ENCODE data around the gene CENPC.
"Not testable (repeated sequence)": the region's sequence is repeated elsewhere in the genome, so short reads cannot be mapped to it uniquely, and the experiment has no call there.

Gene CENPC

DNA sequence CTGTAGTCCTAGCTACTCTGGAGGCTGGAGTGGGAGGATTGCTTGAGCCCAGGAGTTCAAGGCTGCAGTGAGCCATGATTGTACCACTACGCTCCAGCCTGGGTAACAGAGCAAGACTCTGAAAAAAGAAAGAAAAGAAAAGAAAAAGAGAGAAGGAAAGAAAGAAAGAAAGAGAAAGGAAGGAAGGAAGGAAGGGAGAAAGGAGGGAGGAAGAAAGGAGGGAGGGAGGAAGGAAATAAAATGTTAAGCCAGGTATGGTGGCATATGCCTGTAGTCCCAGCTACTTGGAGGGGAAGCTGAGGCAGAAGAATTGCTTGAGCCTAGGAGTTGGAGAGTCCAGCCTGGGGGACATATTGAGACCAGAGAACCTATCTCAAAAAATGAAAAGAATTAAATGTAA lies 25.2 kb upstream of the CENPC start:
- no peak overlapping the region for H3K4me3 ChIP-seq (ENCODE audit: low read length)
- TF ChIP-seq ZNF274 (IDR thresholded peaks at IDR 0.05; ENCODE audit: low read depth, low read length) = no peak

DNA sequence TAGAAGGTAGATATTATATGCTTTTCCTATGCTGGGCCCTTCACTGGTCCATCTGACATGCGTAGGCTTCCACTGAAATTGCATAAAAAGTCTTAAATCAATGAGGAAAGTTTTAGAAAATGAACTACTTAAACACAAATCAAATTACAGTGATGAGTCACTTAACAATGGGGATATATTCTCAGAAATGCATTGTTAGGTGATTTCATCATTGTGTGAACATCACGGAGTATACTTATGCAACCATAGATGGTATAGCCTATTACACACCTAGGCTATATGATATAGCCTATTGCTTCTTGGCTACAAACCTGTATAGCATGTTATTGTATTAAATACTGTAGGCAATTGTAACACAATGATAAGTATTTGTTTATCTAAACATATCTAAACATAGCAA lies 23.5 kb upstream of the CENPC start:
- H3K4me3 ChIP-seq (ENCODE audit: low read length) = no peak overlapping the region
- TF ChIP-seq ZNF274 (IDR thresholded peaks at IDR 0.05; ENCODE audit: low read depth, low read length) = no peak

DNA sequence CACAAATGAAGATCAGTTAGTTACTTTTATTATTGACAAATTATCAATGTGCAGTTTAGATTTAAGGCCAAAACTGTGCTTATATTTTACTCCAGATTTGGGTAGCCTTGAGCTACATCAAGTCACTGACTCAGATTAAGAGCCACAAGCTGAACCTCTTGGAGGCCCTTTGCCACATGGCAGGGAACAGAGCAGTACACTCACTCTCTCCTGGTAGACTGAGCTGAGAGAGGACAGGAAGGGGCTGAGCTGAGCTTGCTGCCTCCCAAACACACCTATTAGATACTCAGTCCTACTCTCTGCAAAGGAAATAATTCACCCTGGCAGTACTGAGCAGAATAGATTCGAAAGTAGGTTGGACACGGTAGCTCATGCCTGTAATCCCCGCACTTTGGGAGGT lies 21.0 kb upstream of the CENPC start:
- H3K4me3 ChIP-seq (ENCODE audit: low read length) = no peak overlapping the region

DNA sequence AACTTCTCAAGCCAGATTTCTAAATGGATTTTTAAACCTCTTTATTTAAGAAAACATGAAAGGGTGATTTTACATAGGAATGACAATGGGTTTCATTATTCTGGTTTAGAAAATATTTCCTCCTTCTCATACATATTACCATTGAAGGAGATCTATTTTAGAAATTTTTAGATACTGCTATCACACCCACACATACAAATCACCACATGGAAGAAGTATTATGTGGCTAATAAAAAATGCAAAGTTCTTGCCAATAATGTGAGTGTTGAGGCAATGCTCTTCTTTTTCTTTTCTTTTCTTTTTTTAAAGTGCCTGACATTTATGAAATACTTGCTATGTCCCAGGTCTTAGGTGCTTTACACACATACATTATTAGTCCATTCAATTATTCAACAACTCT lies 20.0 kb upstream of the CENPC start:
- no peak overlapping the region for H3K4me3 ChIP-seq (ENCODE audit: low read length)
- no peak for TF ChIP-seq ZNF274 (IDR thresholded peaks at IDR 0.05; ENCODE audit: low read depth, low read length)

More for the DNA sequence above, 21.0 kb upstream of the CENPC start:
- TF ChIP-seq ZNF274 (IDR thresholded peaks at IDR 0.05; ENCODE audit: low read depth, low read length) = no peak

DNA sequence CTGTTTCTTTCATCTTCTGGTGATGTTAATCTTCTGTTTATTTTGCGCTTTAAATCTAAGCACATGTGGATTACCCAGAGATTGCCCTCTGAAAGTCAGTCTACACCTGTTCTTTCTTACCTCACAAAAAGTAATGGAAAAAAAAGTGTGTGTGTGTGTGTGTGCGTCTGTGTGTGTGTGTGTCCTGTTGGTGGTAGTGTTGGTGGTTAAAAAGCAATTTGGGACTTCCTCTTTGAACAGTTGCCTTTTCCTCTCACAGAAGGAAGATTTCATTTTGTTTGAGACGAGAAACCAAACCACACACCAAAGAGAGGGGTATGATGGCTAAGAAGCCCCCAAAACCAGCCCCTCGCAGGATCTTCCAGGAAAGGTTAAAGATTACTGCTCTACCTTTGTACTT lies 13.2 kb upstream of the CENPC start, which contains the start of gene STAP1:
Gene STAP1 (plus strand): TSS at position 235 of the 400 bp plus-strand sequence. CDS start 83 bp downstream, at position 318.
- H3K4me3 ChIP-seq (ENCODE audit: low read length) = peak within 1 kb of the TSS; percentile 93
- TF ChIP-seq ZNF274 (IDR thresholded peaks at IDR 0.05; ENCODE audit: low read depth, low read length) = no peak

DNA sequence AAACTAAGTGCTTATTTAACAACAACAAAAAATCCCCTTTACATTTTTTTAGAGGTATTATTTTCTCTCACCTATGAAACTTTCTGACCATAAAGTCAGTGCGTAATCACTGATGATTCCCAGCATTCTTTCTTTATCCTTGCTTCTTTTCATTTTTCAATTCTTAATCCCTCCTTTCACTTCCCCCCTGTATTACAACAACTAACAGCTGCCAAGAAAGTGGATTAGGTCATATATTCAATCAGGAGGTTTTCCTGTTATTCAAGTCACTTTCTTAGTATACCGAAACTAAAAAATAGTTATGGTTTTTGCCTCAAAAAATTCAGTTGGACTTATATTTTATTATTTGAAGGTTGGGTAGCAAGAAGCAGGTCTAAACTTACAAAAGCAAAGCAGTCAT lies 11.1 kb upstream of the CENPC start:
- TF ChIP-seq ZNF274 (IDR thresholded peaks at IDR 0.05; ENCODE audit: low read depth, low read length) = no peak
- no peak overlapping the region for H3K4me3 ChIP-seq (ENCODE audit: low read length)

DNA sequence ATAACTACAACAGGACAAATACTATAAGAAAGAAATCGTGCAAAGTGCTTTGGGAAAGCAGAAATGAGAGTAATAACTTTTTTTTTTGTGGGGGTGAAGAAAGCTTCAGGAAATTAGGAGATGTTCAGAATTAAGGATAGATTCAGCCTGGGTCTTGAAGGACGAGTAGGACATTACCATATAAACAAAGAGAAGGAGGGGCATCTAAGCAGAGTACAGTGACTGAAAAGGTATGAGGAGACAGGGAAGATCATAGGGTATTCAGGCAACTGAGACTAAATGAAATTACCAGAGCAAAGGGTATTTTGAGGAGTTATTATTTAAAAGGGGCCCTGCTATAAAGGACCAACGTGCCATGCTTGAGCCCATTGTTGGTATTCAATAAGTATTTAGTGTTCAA lies 10.1 kb upstream of the CENPC start:
- no peak overlapping the region for H3K4me3 ChIP-seq (ENCODE audit: low read length)
- no peak for TF ChIP-seq ZNF274 (IDR thresholded peaks at IDR 0.05; ENCODE audit: low read depth, low read length)

DNA sequence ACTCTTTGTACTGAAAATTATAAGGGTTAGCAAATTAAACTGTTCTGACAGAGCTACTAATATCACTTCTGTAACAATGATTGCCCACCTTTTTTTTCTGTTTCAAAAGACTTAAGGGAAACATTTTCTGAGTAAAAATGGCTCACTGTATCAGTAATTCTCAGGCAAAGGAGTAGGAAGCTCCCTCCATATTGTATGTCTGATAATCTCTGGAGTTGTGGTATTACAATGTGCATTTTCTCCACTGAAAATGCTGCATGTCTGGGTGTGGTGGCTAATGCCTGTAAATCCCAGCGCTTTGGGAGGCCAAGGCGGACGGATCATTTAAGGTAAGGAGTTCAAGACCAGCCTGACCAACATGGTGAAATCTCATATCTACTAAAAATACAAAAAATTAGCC lies 8.8 kb upstream of the CENPC start:
- no peak overlapping the region for H3K4me3 ChIP-seq (ENCODE audit: low read length)
- no peak for TF ChIP-seq ZNF274 (IDR thresholded peaks at IDR 0.05; ENCODE audit: low read depth, low read length)

DNA sequence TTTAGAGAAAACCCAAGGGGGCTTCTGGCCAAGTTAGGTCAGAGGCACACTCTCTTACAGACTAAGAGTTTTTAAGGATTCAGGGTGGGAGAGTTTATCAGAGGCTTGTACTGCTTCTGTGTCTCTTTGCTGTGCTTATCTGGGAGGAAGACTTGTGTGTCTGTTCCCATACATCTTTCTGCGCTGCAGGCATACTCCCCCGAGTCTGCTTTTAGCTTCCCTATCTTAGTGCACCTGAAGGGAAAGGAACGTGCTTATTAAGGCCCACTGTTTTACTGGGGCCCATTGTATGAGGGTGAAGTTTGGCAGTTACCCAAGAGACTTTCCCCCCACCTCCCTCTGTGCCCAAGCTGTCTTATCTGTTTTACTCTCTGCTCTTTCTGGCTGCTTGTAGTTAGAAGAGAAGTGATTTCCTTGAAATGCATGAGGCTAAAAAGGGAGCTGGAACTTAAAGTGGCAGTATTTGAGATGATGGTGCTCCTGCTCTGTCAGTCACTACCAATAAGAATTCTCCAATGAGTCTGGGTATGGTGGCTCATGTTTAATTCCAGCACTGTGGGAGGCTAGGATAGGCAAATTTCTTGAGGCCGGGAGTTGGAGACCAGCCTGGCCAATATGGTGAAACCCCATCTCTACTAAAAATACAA lies 7.0 kb upstream of the CENPC start:
- H3K4me3 ChIP-seq (ENCODE audit: low read length) = not testable (repeated sequence)

DNA sequence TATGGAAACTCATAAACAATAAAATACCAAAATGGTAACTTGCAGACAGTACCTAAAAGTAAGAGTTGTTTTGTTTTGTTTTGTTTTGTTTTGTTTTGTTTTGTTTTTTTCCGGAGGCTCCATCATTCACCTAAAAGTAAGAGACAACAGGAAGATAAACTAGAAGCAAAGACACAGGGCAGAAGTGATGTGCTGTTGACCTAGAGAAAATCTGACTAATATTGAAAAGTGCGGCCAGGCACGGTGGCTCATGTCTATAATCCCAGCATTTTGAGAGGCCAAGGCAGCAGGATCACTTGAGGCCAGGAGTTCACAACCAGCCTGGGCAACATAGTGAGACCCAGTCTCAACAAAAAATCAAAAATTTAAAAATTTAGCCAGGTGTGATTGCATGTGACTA lies 5.6 kb upstream of the CENPC start:
- H3K4me3 ChIP-seq (ENCODE audit: low read length) = no peak overlapping the region
- no peak for TF ChIP-seq ZNF274 (IDR thresholded peaks at IDR 0.05; ENCODE audit: low read depth, low read length)

DNA sequence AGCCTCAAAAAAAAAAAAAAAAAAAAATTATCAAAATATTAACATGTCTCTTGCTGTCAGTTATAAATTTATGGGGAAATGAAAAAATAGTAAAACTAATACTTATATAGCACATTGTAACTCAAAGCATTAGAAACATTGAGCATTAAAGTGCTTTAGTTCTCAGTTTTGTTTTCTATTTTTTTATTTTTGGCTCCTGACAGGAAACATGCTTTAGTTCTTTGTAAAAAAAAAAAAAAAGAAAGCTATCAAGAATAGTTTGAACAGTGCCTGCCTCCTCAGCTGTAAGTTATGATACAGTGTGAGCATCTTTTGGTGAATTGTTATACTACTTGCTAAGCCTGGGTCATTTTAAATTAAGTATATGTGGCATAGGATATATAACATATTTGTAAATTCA lies 5.1 kb upstream of the CENPC start:
- H3K4me3 ChIP-seq (ENCODE audit: low read length) = peak overlapping the region; percentile 69; the same call in 1 of the 2 replicates
- TF ChIP-seq ZNF274 (IDR thresholded peaks at IDR 0.05; ENCODE audit: low read depth, low read length) = no peak

DNA sequence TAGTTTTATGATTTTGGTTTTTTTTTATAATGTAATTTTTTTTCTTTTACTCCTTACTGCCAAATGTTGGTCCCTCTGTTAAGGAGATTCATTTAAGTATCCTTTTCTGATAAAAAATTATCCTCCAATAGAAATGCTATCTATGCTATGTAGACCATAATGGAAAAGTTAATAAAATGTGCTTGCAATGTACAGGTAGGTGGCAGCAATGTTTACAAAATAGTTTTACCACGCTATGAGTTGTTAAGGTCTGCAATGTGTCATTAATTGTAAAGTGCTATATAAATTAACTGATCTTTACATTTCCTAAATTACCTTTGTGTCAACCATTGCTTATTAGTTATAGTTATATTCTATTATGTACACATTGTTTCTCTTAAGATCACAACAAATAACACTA lies 3.8 kb upstream of the CENPC start:
- TF ChIP-seq ZNF274 (IDR thresholded peaks at IDR 0.05; ENCODE audit: low read depth, low read length) = no peak

DNA sequence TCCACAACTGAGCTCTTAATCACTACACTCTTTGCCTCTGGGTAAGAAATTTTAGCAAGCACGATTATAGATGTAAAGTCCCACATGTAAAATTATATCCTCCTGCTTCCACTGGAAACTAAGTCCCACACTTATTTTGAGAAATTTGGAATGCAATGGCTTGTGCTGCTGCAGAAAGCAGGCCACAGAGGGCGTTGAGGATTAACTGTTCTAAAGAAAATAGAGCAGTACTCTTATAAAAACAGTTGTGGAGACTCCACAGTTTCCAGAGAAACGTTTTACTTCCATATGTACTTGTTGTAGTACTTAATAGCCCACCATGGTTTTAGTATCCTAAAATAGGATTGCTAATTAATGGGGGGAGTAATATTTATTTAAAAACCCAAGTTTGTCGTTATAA lies 1.7 kb upstream of the CENPC start:
- H3K4me3 ChIP-seq (ENCODE audit: low read length) = no peak overlapping the region
- TF ChIP-seq ZNF274 (IDR thresholded peaks at IDR 0.05; ENCODE audit: low read depth, low read length) = no peak

More for the DNA sequence above, 3.8 kb upstream of the CENPC start:
- H3K4me3 ChIP-seq (ENCODE audit: low read length) = no peak overlapping the region

DNA sequence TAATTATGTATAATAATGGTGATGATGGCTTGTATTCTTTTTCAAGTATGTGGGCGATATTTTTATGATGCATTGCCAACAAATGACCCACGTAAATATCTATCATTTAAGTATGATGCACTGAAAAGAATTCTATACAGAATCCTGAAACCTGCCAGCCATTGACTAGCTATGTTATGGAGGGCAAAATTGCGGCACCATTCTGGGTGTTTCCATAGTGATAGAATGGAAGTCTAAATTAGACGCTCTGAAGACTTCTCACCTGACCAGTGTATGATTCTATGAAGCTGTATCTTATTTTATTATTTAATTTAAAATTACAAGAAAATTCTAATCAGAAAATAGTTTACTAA lies 677 bp upstream of the CENPC start:
- peak overlapping the region; percentile 82 for H3K4me3 ChIP-seq (ENCODE audit: low read length)
- TF ChIP-seq ZNF274 (IDR thresholded peaks at IDR 0.05; ENCODE audit: low read depth, low read length) = no peak

DNA sequence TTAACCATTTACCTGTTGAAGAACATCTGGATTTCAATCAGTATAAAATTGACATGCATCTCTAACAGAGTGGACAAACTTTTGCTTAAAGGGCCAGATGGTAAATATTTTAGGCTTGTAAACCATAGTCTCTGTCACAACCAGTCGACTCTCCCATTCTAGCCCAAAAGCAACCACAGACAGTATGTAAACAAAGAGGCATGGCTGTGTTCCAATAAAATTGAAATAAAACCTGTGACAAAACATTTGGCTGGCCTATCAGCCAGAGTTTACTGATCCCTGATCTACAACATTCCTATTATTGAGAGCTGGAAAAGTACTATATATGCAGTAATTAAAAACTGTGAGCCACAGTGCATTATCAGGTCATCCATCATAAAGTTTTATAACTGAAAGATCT lies 3.2 kb downstream of the CENPC start:
- no peak for TF ChIP-seq ZNF274 (IDR thresholded peaks at IDR 0.05; ENCODE audit: low read depth, low read length)
- no peak overlapping the region for H3K4me3 ChIP-seq (ENCODE audit: low read length)

DNA sequence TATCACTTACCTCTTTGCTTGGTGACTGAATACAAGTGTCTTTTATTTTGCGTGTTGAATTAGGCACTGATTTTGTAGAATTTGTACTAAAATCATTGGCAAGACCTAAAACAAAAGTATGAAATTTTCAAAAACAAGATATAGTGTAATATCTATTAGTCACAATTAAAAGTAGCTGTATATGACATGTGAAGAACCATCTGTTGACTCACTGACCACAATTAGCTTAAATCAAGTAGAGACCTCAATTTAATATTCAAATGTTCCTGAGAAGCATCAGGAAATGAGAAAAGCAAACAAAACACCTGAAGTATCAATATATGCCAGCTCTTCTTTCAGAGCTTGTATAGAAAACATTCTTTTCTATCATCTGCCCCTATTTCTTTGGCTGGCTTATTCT lies 5.5 kb downstream of the CENPC start:
- no peak for TF ChIP-seq ZNF274 (IDR thresholded peaks at IDR 0.05; ENCODE audit: low read depth, low read length)
- H3K4me3 ChIP-seq (ENCODE audit: low read length) = no peak overlapping the region
